ENCODE measurements around the gene ATXN1.

Gene ATXN1

GRCh38 chr6:16742116-16742515 is 19.1 kb downstream of the ATXN1 start:
- DNase-seq: no peak

DNA sequence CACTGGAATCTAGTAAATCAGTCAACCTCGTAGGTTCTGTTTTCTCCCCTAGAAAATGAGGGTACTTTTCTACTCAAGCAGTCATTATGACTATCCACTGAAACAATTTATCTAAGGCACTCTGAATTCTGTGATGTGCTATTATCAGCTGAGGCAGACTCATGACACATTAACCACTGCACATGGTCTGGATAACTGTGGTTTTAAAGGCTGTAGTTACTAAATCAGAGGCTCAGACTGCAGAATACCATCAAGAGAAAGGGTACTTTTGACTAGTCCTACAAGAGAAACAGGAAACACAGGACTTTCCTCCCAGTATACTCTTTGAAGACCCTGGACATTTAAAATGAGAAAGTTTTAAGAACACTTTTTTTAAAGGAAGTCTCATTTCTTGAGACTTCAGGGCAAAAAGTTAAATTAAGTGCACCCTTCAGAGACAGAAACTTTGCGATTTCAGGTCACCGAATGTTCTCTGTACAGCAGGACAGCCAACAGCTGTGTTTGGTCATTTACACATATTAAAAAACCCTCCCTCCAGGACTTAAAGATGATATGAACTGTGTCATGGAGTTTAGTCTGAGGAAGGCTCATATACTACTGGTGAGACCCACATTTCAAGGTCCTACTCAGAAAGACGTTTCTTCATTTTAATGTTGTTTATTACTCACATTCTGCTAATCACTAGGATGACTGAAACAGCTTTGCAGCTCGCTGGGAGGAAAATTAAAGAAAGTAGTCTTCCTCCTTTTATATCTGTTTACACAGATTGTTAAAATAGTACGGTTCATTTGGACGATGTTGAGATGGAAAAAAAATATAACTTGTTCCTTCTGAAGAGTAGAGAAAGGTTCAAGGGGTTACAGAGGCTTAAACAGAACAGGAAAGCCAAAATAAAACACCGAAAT is 19.9 kb downstream of the ATXN1 start:
- no peak for DNase-seq

DNA sequence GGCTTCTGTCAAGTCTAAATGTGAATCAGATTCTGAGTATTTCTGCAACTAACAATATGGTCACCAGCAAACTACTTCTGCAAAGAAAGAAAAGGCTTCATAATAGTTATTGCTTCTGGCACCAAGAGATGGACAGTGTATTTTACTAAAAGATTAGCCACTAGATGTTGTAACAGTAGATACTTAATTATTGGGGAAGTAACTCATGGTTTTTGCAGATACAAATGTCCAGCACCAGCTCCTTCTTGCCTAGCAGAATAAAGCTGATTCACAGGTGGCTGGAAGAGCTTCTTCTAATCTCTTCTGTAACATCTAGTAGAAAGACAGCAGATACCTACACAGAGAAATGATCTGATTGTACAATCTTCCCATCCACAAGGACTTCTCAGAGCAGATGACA is 21.2 kb downstream of the ATXN1 start:
- no peak for DNase-seq

- no peak for DNase-seq
Observed at GRCh38 chr6:16739329-16739801, 21.9 kb downstream of the ATXN1 start.

- no peak for DNase-seq
Observed at GRCh38 chr6:16737925-16738324, 23.3 kb downstream of the ATXN1 start.

DNA sequence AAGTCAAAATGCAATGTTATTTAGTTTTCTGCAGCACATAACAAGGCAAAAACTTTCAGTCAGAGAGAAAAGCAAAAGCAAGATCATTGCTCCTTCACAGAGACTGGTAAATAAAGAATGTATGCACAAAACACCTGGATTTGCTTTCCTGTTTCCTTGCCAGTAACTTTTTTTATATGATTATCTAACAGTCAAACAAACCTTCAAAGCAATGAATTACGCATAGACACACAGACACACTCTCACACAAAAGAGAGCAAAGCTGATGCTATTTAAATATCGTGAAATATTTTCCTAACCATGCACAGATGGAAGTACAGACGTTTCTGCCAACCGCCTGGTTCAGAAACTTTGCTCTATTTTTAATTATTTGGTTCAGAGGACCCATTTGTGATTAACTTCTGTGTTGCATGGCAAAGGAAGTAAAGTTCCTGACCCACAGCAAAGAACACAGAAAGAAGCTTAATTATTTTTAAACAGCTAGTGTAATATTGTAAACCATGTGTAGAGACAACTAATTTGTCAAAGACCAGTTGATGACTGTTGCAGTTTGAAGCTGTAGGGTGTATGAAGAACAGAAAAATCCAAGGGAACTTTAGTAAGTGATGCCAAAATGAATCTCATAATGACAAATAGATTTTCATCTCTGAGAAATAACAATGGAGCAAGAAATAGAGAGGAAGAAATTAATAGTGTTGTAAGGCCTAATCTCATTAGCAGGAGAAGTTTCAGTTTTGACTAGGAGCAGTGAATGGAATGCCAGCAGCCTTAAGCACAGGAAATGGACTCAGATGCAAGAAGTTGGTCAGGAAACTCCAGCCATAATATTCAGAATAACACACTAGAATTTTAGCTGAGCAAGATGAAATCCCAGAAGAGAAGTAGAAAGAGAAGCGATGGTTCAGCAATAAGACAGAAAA is 24.1 kb downstream of the ATXN1 start:
- DNase-seq: no peak

GRCh38 chr6:16735014-16735413 is 26.2 kb downstream of the ATXN1 start:
- no peak for DNase-seq

- no peak for DNase-seq
Observed at GRCh38 chr6:16733085-16733484, 28.2 kb downstream of the ATXN1 start.

GRCh38 chr6:16731478-16732051 is 29.7 kb downstream of the ATXN1 start:
- DNase-seq: no peak

DNA sequence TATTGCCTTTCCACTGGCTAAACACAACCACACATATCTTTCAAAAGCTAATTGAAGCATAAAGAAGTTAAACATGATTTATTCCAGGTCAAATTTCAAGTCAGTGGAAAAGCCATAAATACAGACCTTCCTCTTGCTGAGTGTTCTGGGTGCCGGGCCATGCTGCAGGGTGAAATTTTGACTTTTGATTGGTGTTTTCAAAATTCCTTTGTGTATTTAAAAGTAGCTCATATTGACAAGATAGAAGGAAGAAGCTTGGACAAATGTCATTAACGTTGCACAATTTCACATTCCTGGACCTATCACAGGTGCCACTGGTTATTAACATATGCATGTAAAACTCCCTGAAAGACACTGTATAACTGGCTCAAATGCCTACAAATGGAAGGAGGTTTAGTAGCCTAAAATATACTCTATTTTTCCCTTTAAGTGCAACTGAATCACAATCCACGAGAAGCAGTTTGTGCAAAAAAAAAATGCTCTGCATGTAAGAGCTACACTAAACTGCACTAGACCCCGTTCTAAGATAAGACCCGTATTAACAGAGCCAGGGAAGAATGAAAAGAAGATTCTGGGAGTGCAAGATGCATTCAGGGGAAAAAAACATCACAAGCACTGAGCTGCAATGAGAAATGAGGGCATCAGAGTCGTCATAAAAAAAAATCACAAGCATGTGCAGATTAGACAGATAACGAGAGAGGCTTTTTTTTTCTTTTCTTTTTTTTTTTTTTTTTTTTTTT is 30.4 kb downstream of the ATXN1 start:
- DNase-seq: no peak

- DNase-seq: no peak
Observed at GRCh38 chr6:16729744-16730143, 31.5 kb downstream of the ATXN1 start.

GRCh38 chr6:16729183-16729691 is 32.0 kb downstream of the ATXN1 start:
- no peak for DNase-seq

DNA sequence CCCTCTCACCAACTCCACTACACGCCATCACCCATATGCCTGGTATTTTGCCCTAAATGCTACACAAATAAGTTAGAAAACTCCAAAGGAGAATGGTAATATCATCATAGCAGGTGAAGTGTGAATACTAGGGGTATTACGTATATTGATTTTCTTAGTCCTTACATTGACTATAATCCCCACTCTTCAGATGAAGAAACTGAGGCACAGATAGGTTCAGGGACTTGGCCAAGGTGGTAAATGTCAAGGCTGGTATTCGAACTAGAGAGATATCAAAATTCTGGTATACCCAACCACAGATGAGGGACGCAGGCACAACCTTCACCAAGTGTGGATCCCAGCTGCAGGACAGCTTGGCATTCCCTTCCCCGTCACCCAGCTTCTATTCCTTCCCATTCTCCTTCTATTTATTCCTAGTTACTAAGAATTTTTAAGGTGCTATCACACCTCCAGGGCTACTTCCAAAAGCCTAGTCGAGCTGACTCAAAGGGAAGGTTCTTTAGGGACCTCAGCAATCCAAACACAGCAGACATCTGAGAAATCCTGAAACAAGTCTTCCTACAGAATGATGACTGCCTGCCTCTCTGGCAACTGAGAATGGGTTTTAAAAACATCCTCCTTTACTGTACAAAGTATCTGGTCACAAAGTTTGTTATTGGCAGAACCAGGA is 32.6 kb downstream of the ATXN1 start:
- no peak for DNase-seq

DNA sequence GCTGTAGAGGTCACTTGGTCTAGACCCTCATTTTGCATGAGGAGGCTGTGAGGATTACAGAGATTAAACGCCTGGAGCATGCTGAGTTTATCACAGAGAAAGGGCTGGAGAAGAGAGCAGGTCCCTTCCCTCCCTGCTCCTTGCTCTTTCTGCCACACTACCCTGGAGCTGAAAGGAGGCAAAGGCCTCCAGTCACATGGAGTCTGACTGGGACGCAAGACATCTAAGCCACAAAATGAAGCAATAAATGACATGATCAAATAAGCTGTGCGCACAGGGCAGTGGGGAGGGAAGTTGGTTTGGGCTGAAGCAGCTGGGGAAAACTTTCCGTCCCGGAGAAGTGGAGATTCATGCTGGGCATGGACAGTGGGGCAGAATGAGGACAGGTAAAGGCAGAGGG is 33.3 kb downstream of the ATXN1 start:
- DNase-seq: no peak

DNA sequence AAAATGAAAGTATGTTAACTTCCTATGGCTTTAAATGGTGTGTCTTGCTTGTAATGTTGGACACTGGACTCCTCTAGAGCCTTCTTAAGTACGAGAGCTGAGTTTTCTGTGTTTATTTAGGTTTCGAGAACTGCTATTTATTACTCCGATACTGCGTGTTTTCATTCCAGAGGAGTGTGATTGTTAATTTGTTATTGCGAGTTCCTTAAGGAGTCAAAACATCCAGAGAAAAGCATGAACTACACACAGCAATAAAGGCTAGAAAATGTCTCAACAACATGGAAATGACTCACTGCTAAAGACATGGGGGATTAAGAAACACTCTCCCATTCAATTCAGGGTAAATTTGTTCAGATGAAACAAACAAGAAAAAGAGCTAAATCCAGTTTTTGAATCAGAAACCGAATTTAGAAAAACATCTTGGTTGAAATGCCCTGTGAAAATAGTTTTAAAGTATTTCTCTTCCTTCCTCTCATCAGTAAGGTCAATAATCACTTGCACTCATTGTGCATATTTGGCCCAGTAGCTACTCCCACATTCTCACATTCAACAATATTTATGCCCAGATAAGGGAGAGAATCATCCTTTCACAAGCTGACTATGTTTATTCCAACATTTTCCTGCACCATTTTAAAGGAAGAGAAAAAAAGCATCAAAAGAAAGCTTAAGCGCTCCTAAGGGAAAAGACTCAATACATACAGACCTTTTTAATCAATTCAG is 36.0 kb downstream of the ATXN1 start:
- no peak for DNase-seq

- no peak for DNase-seq
Observed at GRCh38 chr6:16723826-16724225, 37.4 kb downstream of the ATXN1 start.

GRCh38 chr6:16723402-16723801 is 37.9 kb downstream of the ATXN1 start:
- DNase-seq: no peak

- no peak for DNase-seq
Observed at GRCh38 chr6:16722630-16723029, 38.6 kb downstream of the ATXN1 start.

DNA sequence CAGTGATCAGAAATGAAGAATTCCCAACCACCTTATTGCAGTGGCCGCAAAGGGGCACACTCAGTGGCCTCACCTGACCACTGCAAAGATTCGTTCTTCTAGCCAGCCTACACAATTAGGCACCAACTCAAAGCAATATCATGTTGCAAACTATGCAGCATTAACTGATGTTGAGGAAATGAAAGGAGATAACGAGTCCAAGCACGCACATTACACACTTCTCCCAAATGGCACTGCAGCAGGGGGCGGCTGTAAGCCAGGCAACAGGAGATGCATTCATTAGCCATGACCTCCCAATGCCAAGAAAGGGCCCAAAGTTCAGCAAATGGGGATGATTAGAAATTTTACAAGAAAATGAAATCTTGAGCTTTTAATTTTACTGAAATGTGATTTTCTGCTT is 39.3 kb downstream of the ATXN1 start:
- DNase-seq: no peak

GRCh38 chr6:16720861-16721260 is 40.4 kb downstream of the ATXN1 start:
- no peak for DNase-seq

DNA sequence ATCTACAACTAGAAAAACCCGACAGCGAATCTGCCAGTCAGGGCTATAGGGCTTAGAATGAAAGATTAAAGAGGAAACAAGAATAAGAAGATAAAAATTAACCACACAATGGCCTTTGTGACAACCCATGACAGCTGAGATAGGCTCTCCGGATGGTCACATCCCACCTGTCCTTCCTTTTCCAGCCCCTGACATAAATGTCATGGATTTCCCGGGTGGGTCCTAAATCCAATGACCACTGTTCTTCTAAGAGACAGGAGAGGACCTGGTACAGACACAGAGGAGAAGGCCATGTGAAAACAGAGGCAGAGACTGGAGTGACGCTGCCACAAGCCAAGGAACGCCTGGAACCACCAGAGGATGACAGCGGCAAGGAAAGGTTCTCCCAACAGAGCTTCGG is 41.8 kb downstream of the ATXN1 start:
- no peak for DNase-seq

All from activated CD8-positive, alpha-beta memory T cell treated with anti-CD3 and anti-CD28 coated beads, Interleukin-2, amount 50 U/mL, for 48 hours (primary cell).